AG04449 (cell line): ENCODE results near the gene MRPL34.
"Not testable (repeated sequence)": the region's sequence is repeated elsewhere in the genome, so short reads cannot be mapped to it uniquely, and the experiment has no call there.

Experiments used
- CTCF ChIA-PET: fragments of 350-600 bp; formaldehyde crosslinking; extraction: SDS; loops from one replicate; lab custom pipeline; 2021; ENCODE audit warnings: antibody characterized with exemption; lab: Yijun Ruan, JAX
- POLR2A ChIA-PET: fragments of 400-600, 350-600 bp; formaldehyde crosslinking; extraction: SDS; loops from one replicate; lab custom pipeline; 2020; ENCODE audit warnings: antibody characterized with exemption, inconsistent platforms; lab: Yijun Ruan, JAX
- DNase-seq: peaks from one replicate; pipeline ENCODE4 v3.0.0-alpha.2; 2010; ENCODE audit warnings: low read depth, low spot score
- H3K4me3 ChIP-seq: 2 replicates; pipeline ENCODE4 v1.5.1; 2011; ENCODE audit warnings: low read depth, mild to moderate bottlenecking, control low read depth, low read length
- TF ChIP-seq, protein P1 (sequence below): IDR thresholded peaks from one replicate; pipeline ENCODE4 v1.5.1; 2011; ENCODE audit warnings: mild to moderate bottlenecking, moderate library complexity, low read length, control low read depth, inconsistent platforms; ENCODE audit not compliant: insufficient read depth; ENCODE audit errors: missing control alignments

MRPL34 gene

DNA sequence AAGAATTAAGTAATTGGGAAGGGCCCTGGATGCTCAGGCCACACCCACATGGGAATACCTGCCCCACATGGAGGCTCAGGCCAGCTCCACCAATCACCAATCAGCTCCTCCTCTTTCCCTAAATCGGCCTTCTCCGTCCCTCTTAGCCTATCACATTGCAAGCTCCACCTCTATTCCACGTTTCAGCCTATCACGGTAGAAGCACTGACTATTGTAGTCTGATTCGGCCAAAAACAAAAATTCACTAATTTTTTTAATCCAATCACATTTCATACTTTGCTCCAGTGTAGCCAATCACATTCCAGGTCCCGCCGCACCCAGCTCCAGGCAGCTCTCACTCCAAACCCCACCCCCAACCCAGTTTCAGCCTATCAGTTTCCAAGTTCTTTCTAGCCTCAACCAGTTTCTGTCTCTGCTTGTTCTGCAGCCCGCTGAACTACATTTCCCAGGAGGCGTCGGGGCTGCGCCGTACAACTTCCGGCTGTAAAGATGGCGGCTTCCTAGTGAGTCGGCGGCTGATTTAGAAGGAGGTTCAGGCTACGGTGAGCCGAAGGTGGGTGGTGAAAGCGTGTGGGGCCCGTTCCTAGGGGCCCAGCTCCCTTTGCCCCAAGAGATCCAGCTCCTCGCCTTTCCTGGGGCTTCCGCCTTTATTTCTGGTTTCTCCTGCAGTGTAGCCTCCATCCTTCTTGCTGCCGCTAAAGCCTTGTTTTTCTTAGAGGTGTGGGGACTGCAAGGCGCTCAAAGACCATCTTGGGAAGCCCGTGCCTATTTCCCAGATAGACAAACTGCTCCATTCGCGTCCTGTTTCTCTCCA, 38.5 kb upstream of the MRPL34 start, which contains the start of gene BABAM1:
TSS of gene BABAM1 (plus strand) at position 469 of the 814 bp plus-strand sequence. CDS start 1,364 bp downstream, outside the sequence.
- peak; percentile 99 for DNase-seq
- ChIA-PET POLR2A (interaction anchor here (0.6 to 1.2 kb wide), 8 partner anchors 13 to 1119 kb away, joined by 3 to 5 read pairs (median 3); partner anchors contain the start of genes GDF15 and USE1), CTCF (interaction anchor here (0.8 to 2.1 kb wide), 7 partner anchors 13 to 41 kb away, joined by 3 to 23 read pairs (median 4); partner anchors contain the start of gene ANKLE1)
- peak within 1 kb of the TSS; percentile 98 for H3K4me3 ChIP-seq
- TF ChIP-seq, protein P1, sequence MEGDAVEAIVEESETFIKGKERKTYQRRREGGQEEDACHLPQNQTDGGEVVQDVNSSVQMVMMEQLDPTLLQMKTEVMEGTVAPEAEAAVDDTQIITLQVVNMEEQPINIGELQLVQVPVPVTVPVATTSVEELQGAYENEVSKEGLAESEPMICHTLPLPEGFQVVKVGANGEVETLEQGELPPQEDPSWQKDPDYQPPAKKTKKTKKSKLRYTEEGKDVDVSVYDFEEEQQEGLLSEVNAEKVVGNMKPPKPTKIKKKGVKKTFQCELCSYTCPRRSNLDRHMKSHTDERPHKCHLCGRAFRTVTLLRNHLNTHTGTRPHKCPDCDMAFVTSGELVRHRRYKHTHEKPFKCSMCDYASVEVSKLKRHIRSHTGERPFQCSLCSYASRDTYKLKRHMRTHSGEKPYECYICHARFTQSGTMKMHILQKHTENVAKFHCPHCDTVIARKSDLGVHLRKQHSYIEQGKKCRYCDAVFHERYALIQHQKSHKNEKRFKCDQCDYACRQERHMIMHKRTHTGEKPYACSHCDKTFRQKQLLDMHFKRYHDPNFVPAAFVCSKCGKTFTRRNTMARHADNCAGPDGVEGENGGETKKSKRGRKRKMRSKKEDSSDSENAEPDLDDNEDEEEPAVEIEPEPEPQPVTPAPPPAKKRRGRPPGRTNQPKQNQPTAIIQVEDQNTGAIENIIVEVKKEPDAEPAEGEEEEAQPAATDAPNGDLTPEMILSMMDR = no peak

DNA sequence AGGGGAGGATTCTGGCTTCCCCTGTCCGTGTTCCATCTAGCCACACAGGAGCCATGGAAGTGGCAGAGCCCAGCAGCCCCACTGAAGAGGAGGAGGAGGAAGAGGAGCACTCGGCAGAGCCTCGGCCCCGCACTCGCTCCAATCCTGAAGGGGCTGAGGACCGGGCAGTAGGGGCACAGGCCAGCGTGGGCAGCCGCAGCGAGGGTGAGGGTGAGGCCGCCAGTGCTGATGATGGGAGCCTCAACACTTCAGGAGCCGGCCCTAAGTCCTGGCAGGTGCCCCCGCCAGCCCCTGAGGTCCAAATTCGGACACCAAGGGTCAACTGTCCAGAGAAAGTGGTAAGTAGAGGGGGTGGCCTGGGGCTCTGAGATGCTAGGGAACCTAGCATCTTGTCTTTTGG, 36.9 kb upstream of the MRPL34 start:
- CTCF ChIA-PET = interaction anchor here (0.9 to 2.1 kb wide), 3 partner anchors 14 to 37 kb away, joined by 3 to 16 read pairs (median 3); partner anchors contain the start of gene MRPL34
- TF ChIP-seq, protein P1 = no peak
- no peak for DNase-seq
- H3K4me3 ChIP-seq = no peak overlapping the region; the same call in 1 of the 2 replicates
- POLR2A ChIA-PET = no interaction called here

DNA sequence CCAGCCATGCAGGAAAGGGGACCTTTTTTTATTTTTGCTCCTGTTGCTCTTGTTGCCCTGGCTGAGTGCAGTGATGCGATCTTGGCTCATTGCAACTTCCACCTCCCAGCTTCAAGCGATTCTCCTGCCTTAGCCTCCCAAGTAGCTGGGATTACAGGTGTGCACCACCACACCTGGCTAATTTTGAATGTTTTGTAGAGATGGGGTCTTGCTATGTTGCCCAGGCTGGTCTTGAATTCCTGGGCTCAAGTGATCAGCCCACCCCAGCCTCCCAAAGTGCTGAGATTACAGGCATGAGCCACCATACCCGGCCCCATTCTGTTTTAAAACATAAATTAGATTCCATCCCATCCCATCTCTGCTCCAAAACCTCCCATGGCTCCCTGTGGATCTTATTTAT, 30.8 kb upstream of the MRPL34 start:
- DNase-seq, CTCF ChIA-PET, H3K4me3 ChIP-seq, POLR2A ChIA-PET: not testable (repeated sequence)

DNA sequence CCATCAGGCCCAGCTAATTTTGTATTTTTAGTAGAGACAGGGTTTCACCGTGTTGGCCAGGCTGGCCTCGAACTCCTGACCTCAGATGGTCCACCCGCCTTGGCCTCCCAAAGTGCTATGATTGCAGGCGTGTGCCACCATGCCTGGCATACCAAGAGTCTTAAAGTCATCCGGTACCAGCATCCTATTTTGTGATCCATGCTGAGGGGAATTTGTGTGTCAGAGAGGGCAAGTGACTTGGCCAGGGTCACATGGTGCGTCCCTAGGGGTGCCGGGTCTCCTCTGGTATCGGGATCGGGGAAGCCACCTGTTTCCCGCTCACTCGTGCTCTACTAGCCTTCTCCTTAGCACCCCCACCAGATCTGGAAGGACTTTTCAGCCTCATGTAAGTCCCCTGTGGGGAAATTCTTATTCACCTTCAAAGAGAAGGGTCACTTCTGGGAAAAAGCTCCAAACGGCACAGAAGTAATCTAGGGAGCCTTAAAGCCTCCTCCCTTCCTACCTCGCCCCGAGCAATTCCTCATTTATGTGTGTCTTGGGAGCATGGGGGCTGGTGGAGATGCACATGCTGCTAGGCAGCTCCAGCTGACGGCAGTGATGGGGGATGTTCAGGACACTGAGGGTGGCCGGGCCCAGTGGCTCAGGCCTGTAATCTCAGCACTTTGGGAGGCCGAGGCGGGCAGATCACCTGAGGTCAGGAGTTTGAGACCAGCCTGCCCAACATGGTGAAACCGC, 30.1 kb upstream of the MRPL34 start:
- ChIA-PET POLR2A (no interaction called here), CTCF (interaction anchor here (1.5 kb wide), 1 partner anchor 15 kb away, joined by 3 read pairs; no protein-coding TSS in a partner anchor)
- TF ChIP-seq, protein P1 = no peak
- H3K4me3 ChIP-seq = no peak overlapping the region
- DNase-seq = no peak

DNA sequence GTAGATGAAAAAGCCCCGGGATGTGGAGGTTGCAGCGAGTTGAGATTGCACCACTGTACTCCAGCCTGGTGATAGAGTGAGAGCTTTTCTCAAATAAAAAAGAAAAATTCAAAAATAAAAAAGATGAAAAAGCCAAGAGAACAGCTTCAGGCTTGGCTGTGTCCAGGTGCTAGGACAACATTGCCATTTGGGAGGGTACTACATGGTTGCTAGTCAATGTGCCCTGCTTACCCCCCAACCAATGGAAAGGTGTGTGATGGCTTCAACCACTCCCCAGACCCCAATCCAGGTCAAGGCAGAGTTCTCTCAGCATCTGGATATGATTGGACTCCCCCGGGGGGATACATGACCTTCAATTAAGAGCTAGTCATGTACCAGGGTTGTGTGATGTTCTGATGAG, 26.2 kb upstream of the MRPL34 start:
- H3K4me3 ChIP-seq = no peak overlapping the region
- ChIA-PET POLR2A (no interaction called here), CTCF (interaction anchor here (1.0 to 6.9 kb wide), 5 partner anchors 9 to 213 kb away, joined by 4 to 80 read pairs (median 7); no protein-coding TSS in a partner anchor)
- TF ChIP-seq, protein P1 = no peak
- no peak for DNase-seq

DNA sequence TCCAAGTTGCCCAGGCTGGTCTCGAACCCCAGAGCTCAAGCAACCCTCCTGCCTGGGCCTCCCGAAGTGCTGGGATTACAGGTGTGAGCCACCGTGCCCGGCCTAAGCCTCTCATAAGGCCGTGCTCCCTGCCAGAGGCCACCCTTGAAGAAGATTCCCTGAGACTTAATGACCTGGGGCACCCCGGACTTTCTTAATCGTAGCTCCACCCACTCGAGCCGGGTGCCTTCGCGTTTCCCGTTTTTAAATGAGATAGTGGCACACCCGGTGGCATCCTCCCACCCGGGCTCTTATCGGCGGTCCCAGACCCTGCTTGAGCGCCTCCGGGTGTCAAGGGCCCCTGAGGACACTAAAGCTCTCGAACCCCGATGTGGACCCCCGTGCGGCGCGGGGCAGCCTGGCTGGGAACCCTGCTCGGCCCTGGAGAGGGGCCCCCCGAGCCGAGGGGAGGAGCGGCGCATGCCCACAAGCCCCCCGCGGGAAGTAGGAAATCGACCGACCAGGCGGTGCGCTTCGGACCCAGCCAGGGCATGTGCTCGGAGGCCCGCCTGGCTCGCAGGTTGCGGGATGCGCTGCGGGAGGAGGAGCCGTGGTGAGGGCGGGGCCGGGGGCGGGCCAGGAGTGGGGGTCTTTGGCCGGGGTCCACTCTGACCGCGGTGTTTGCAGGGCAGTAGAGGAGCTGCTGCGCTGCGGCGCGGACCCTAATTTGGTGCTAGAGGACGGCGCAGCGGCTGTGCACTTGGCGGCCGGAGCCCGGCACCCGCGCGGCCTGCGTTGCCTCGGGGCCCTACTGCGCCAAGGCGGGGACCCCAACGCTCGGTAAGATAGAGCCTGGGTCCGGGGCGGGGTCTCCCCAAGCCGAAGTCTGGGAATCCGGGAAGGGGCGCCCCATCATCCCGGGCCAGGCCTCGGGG, 24.0 kb upstream of the MRPL34 start, which contains the start of gene ANKLE1:
TSS of gene ANKLE1 (plus strand) at position 511 of the 914 bp plus-strand sequence. CDS start at position 531, 20 bp downstream.
- TF ChIP-seq, protein P1 = no peak
- no peak for DNase-seq
- ChIA-PET POLR2A (interaction anchor here (1.1 kb wide), 1 partner anchor 22 kb away, joined by 3 read pairs; the partner anchor contains the start of gene ABHD8), CTCF (interaction anchor here (0.7 to 6.9 kb wide), 29 partner anchors 9 to 220 kb away, joined by 3 to 80 read pairs (median 4); partner anchors contain the start of genes BABAM1, MRPL34, OCEL1 and USHBP1)
- peak within 1 kb of the TSS; percentile 45 for H3K4me3 ChIP-seq
